ENCODE data around the gene ST7. TPM values are rescaled to one million over a fixed set of nuclear protein-coding genes. Genes with fewer than 3 reads are reported as not detected.

Gene ST7
- total RNA-seq, 1 experiment from 2014 or later, result 19.6 TPM

DNA sequence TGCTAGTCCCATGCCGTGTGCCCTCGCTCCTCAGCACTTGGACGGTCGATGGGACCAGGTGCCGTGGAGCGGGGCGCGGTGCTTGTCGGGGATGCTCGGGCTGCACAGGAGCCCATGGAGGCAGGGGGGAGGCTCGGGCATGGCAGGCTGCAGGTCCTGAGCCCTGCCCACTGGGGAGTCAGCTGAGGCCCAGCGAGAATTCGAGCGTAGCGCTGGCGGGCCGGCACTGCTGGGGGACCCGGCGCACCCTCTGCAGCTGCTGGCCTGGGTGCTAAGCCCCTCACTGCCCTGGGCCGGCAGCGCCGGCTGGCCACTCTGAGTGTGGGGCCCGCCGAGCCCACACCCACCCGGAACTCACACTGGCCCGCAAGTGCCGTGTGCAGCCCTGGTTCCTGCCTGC, 44.7 kb downstream of the ST7 start:
- ATAC-seq, result no peak
- CTCF ChIA-PET, result no interaction called here
- BruUV-seq (replicated peaks), result no TSS peak
- intact Hi-C loops (cut with micrococcal nuclease; ENCODE audit: unreplicated experiment) (no loop called here), in situ Hi-C loops (cut with HindIII; ENCODE audit: low pct_unique_long_range_greater_than_20kb, low sequenced_read_pairs) (no loop called here)
- POLR2A ChIA-PET, result no interaction called here
- H3K4me3 ChIP-seq (ENCODE audit: low read depth in 2 of 2, low read length in 2 of 2), result no peak overlapping the region
- H3K36me3 ChIP-seq (ENCODE audit: control insufficient read depth, insufficient read depth, low read length), result no peaks in the 10 kb centered on the region; the same call in 1 of the 2 replicates
- DNase-seq (ENCODE audit: low read depth, low spot score), result no peak
- no peak overlapping the region for H3K27ac ChIP-seq (ENCODE audit: low read length)
- H3K4me1 ChIP-seq (ENCODE audit: control insufficient read depth, insufficient read depth, low read length), result no peaks in the 10 kb centered on the region
- H3K27me3 ChIP-seq (ENCODE audit: control insufficient read depth, insufficient read depth, low read length), result no peaks in the 10 kb centered on the region
- no peaks in the 10 kb centered on the region for H3K9me3 ChIP-seq (ENCODE audit: control insufficient read depth, insufficient read depth, low read depth, low read length)
- TF ChIP-seq SIN3A (IDR thresholded peaks at IDR 0.05; ENCODE audit: borderline replicate concordance, insufficient read depth, low read depth, low read length) (no peak), TCF7L2 (IDR thresholded peaks at IDR 0.05; ENCODE audit: low read depth, low read length) (no peak), POLR2AphosphoS5 (IDR thresholded peaks at IDR 0.05; ENCODE audit: low read depth, low read length) (no peak)
- TF ChIP-seq, protein P1, sequence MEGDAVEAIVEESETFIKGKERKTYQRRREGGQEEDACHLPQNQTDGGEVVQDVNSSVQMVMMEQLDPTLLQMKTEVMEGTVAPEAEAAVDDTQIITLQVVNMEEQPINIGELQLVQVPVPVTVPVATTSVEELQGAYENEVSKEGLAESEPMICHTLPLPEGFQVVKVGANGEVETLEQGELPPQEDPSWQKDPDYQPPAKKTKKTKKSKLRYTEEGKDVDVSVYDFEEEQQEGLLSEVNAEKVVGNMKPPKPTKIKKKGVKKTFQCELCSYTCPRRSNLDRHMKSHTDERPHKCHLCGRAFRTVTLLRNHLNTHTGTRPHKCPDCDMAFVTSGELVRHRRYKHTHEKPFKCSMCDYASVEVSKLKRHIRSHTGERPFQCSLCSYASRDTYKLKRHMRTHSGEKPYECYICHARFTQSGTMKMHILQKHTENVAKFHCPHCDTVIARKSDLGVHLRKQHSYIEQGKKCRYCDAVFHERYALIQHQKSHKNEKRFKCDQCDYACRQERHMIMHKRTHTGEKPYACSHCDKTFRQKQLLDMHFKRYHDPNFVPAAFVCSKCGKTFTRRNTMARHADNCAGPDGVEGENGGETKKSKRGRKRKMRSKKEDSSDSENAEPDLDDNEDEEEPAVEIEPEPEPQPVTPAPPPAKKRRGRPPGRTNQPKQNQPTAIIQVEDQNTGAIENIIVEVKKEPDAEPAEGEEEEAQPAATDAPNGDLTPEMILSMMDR (IDR thresholded peaks at IDR 0.05), result no peak
- TF ChIP-seq, protein P2, sequence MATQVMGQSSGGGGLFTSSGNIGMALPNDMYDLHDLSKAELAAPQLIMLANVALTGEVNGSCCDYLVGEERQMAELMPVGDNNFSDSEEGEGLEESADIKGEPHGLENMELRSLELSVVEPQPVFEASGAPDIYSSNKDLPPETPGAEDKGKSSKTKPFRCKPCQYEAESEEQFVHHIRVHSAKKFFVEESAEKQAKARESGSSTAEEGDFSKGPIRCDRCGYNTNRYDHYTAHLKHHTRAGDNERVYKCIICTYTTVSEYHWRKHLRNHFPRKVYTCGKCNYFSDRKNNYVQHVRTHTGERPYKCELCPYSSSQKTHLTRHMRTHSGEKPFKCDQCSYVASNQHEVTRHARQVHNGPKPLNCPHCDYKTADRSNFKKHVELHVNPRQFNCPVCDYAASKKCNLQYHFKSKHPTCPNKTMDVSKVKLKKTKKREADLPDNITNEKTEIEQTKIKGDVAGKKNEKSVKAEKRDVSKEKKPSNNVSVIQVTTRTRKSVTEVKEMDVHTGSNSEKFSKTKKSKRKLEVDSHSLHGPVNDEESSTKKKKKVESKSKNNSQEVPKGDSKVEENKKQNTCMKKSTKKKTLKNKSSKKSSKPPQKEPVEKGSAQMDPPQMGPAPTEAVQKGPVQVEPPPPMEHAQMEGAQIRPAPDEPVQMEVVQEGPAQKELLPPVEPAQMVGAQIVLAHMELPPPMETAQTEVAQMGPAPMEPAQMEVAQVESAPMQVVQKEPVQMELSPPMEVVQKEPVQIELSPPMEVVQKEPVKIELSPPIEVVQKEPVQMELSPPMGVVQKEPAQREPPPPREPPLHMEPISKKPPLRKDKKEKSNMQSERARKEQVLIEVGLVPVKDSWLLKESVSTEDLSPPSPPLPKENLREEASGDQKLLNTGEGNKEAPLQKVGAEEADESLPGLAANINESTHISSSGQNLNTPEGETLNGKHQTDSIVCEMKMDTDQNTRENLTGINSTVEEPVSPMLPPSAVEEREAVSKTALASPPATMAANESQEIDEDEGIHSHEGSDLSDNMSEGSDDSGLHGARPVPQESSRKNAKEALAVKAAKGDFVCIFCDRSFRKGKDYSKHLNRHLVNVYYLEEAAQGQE (IDR thresholded peaks at IDR 0.05; ENCODE audit: insufficient read depth in 1 of 2, low read depth in 2 of 2, low read length in 1 of 2), result no peak

DNA sequence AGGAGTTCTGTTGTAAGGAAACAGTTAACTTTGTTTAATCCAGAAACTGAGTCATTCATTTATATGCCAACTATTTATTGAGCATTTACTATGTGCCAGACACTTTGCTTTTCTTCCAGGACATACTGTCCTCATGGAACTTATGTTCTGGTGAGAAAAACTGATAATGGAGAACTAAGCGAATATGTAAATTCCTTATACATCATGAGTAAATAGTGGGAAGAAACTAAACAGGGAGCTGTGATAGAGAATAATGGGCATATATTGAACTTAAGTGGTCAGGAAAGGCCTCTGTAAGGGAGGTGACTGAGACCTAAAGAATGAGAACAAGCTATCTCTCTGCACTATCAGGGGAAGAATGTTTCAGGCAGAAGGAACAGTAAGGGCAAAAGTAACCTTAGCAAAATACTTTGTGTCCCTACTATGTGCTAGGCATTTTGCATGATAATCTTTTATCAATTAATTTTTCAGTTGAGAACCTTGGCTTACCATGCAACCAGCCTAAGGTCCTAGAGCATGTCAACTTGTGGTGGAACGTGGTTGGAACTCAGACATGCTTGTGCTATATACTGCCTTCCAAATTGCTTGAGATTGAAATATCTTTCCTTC, 45.4 kb downstream of the ST7 start:
- POLR2A ChIA-PET, result no interaction called here
- CTCF ChIA-PET, result no interaction called here
- Histone ChIP-seq H3K27me3 (ENCODE audit: control insufficient read depth, insufficient read depth, low read length) (no peaks in the 10 kb centered on the region), H3K27ac (ENCODE audit: low read length) (no peak overlapping the region), H3K4me1 (ENCODE audit: control insufficient read depth, insufficient read depth, low read length) (no peaks in the 10 kb centered on the region), H3K36me3 (ENCODE audit: control insufficient read depth, insufficient read depth, low read length) (no peaks in the 10 kb centered on the region; the same call in 1 of the 2 replicates), H3K4me3 (ENCODE audit: low read depth in 2 of 2, low read length in 2 of 2) (no peak overlapping the region), H3K9me3 (ENCODE audit: control insufficient read depth, insufficient read depth, low read depth, low read length) (no peaks in the 10 kb centered on the region)
- intact Hi-C loops (cut with micrococcal nuclease; ENCODE audit: unreplicated experiment) (no loop called here), in situ Hi-C loops (cut with HindIII; ENCODE audit: low pct_unique_long_range_greater_than_20kb, low sequenced_read_pairs) (no loop called here)
- ATAC-seq (no peak), DNase-seq (ENCODE audit: low read depth, low spot score) (no peak)
- TF ChIP-seq, protein P1 (IDR thresholded peaks at IDR 0.05), result no peak
- TF ChIP-seq SIN3A (IDR thresholded peaks at IDR 0.05; ENCODE audit: borderline replicate concordance, insufficient read depth, low read depth, low read length) (no peak), POLR2AphosphoS5 (IDR thresholded peaks at IDR 0.05; ENCODE audit: low read depth, low read length) (no peak), TCF7L2 (IDR thresholded peaks at IDR 0.05; ENCODE audit: low read depth, low read length) (no peak)
- TF ChIP-seq, protein P2 (IDR thresholded peaks at IDR 0.05; ENCODE audit: insufficient read depth in 1 of 2, low read depth in 2 of 2, low read length in 1 of 2), result no peak
- BruUV-seq (replicated peaks), result no TSS peak

Data from Panc1 (cell line).